H9 (cell line): ENCODE results near the gene TRIM17. TPM values are rescaled to one million over a fixed set of nuclear protein-coding genes. Genes with fewer than 3 reads are reported as not detected.

Experiments
- DNase-seq: peaks from one replicate; pipeline ENCODE4 v3.0.0-alpha.2; 2017
- H2AFZ ChIP-seq: one replicate; pipeline ENCODE4 v1.6.1; 2013; ENCODE audit warnings: mild to moderate bottlenecking, low read length, control low read depth, moderate library complexity
- H2AK5ac ChIP-seq: 2 replicates; pipeline ENCODE4 v1.6.1; 2013; ENCODE audit warnings: low read length, control low read depth, mixed read lengths; ENCODE audit not compliant: insufficient read length
- H2BK120ac ChIP-seq: one replicate; pipeline ENCODE4 v1.6.1; 2013; ENCODE audit warnings: low read depth, mild to moderate bottlenecking, low read length, control low read depth, inconsistent platforms; ENCODE audit not compliant: poor library complexity, severe bottlenecking
- H2BK12ac ChIP-seq: 2 replicates; pipeline ENCODE4 v1.6.1; 2013; ENCODE audit warnings: low read length, control low read depth, mixed read lengths, low read depth; ENCODE audit not compliant: insufficient read length
- H2BK15ac ChIP-seq: 2 replicates; pipeline ENCODE4 v1.6.1; 2013; ENCODE audit warnings: low read depth, low read length, control low read depth
- H2BK20ac ChIP-seq: one replicate; pipeline ENCODE4 v1.6.1; 2013; ENCODE audit warnings: low read depth, mild to moderate bottlenecking, low read length, control low read depth, inconsistent platforms; ENCODE audit not compliant: poor library complexity, severe bottlenecking
- H2BK5ac ChIP-seq: 2 replicates; pipeline ENCODE4 v1.6.1; 2013; ENCODE audit warnings: low read length, control low read depth, mixed read lengths; ENCODE audit not compliant: insufficient read length
- H3K14ac ChIP-seq: 2 replicates; pipeline ENCODE4 v1.6.1; 2013; ENCODE audit warnings: low read length, control low read depth; ENCODE audit not compliant: insufficient read depth
- H3K18ac ChIP-seq: 2 replicates; pipeline ENCODE4 v1.6.1; 2013; ENCODE audit warnings: low read depth, mild to moderate bottlenecking, mixed read lengths, low read length, control low read depth; ENCODE audit not compliant: insufficient read length
- H3K23ac ChIP-seq: 2 replicates; pipeline ENCODE4 v1.6.1; 2013; ENCODE audit warnings: low read length, control low read depth, mixed read lengths, low read depth; ENCODE audit not compliant: insufficient read length
- H3K23me2 ChIP-seq: 2 replicates; pipeline ENCODE4 v1.6.1; 2013; ENCODE audit warnings: low read depth, mild to moderate bottlenecking, mixed read lengths, low read length, control low read depth; ENCODE audit not compliant: insufficient read length, poor library complexity, severe bottlenecking
- H3K27ac ChIP-seq: 2 replicates; pipeline ENCODE4 v1.5.1; 2013; ENCODE audit warnings: low read length, control low read depth, mixed read lengths, low read depth; ENCODE audit not compliant: insufficient read length
- H3K27me3 ChIP-seq: 2 replicates; pipeline ENCODE4 v1.6.1; 2013; ENCODE audit warnings: low read length, control low read depth, inconsistent platforms; ENCODE audit not compliant: insufficient read depth
- H3K4ac ChIP-seq: 2 replicates; pipeline ENCODE4 v1.6.1; 2013; ENCODE audit warnings: low read depth, mild to moderate bottlenecking, control low read depth, inconsistent platforms, low read length, moderate library complexity
- H3K4me1 ChIP-seq: 2 replicates; pipeline ENCODE4 v1.6.1; 2013; ENCODE audit warnings: low read length, control low read depth, inconsistent platforms; ENCODE audit not compliant: insufficient read depth
- H3K4me2 ChIP-seq: 2 replicates; pipeline ENCODE4 v1.6.1; 2013; ENCODE audit warnings: low read length, control low read depth, mixed read lengths; ENCODE audit not compliant: insufficient read length, insufficient read depth
- H3K56ac ChIP-seq: 2 replicates; pipeline ENCODE4 v1.6.1; 2013; ENCODE audit warnings: low read depth, mild to moderate bottlenecking, mixed read lengths, low read length, control low read depth; ENCODE audit not compliant: insufficient read length
- H3K79me1 ChIP-seq: 2 replicates; pipeline ENCODE4 v1.6.1; 2013; ENCODE audit warnings: low read depth, mild to moderate bottlenecking, moderate library complexity, low read length, control low read depth, inconsistent platforms; ENCODE audit not compliant: insufficient read depth, poor library complexity, severe bottlenecking
- H3K79me2 ChIP-seq: 2 replicates; pipeline ENCODE4 v1.6.1; 2013; ENCODE audit warnings: low read length, control low read depth, inconsistent platforms; ENCODE audit not compliant: insufficient read depth
- H3K9ac ChIP-seq: 2 replicates; pipeline ENCODE4 v1.6.1; 2013; ENCODE audit warnings: low read length, control low read depth, mixed read lengths; ENCODE audit not compliant: insufficient read length; ENCODE audit errors: extremely low read depth
- H3K9me3 ChIP-seq: one replicate; pipeline ENCODE4 v1.6.1; 2013; ENCODE audit warnings: low read depth, low read length, inconsistent platforms; ENCODE audit not compliant: control insufficient read depth
- H3T11ph ChIP-seq: one replicate; pipeline ENCODE4 v1.6.1; 2013; ENCODE audit warnings: mild to moderate bottlenecking, low read length, control low read depth, inconsistent platforms
- H4K20me1 ChIP-seq: one replicate; pipeline ENCODE4 v1.6.1; 2013; ENCODE audit not compliant: control insufficient read depth, insufficient read length, insufficient read depth
- H4K5ac ChIP-seq: 2 replicates; pipeline ENCODE4 v1.6.1; 2013; ENCODE audit warnings: low read depth, mild to moderate bottlenecking, mixed read lengths, low read length, control low read depth; ENCODE audit not compliant: insufficient read length
- H4K8ac ChIP-seq: replicated peaks from 2 replicates; pipeline ENCODE4 v1.6.1; 2013; ENCODE audit warnings: low read length, control low read depth, mixed read lengths, low read depth; ENCODE audit not compliant: insufficient read length
- H4K91ac ChIP-seq: 2 replicates; pipeline ENCODE4 v1.6.1; 2013; ENCODE audit warnings: low read depth, mild to moderate bottlenecking, moderate library complexity, mixed read lengths, low read length, control low read depth; ENCODE audit not compliant: insufficient read length
- H3K27ac Mint-ChIP-seq, 3 experiments: 2 replicates in 2 of 3; 3 replicates in 1 of 3; pipeline ENCODE4 v1.8.0; 2020 to 2021; ENCODE audit warnings: mixed read lengths in 3 of 3, mild to moderate bottlenecking in 1 of 3, moderate library complexity in 1 of 3
- H3K27me3 Mint-ChIP-seq: 2 replicates; pipeline ENCODE4 v1.8.0; 2021; ENCODE audit warnings: low read depth, mild to moderate bottlenecking, moderate library complexity, mixed read lengths
- H3K36me3 Mint-ChIP-seq, 3 experiments: 2 replicates in 2 of 3; 3 replicates in 1 of 3; pipeline ENCODE4 v1.8.0; 2020 to 2021; ENCODE audit warnings: low read depth in 3 of 3, mixed read lengths in 3 of 3; ENCODE audit not compliant: insufficient read depth in 1 of 3
- H3K4me1 Mint-ChIP-seq, 2 experiments: 2 replicates each; pipeline ENCODE4 v1.8.0; 2020; ENCODE audit warnings: mixed read lengths in 2 of 2
- H3K4me3 Mint-ChIP-seq, 2 experiments: 2 replicates in 1 of 2; 3 replicates in 1 of 2; pipeline ENCODE4 v1.8.0; 2020 to 2021; ENCODE audit warnings: mild to moderate bottlenecking in 2 of 2, mixed read lengths in 2 of 2, moderate library complexity in 1 of 2
- H3K9me3 Mint-ChIP-seq, 2 experiments: 2 replicates in 1 of 2; 3 replicates in 1 of 2; pipeline ENCODE4 v1.8.0; 2020; ENCODE audit warnings: mild to moderate bottlenecking in 2 of 2, mixed read lengths in 2 of 2, moderate library complexity in 1 of 2
- CTCF ChIP-seq: fragments of 200-600 bp; sonication (generic); conservative IDR thresholded peaks from 3 replicates; pipeline ENCODE4 v1.8.0; 2021; ENCODE audit warnings: antibody characterized with exemption, mild to moderate bottlenecking
- WGBS: extraction: QIAGEN DNeasy Blood & Tissue Kit; methylation state at CpG from one replicate; pipeline ENCODE4 v1.1.7; 2013; ENCODE audit warnings: missing lambda C conversion rate, low lambda C conversion rate, mixed read lengths; ENCODE audit not compliant: insufficient read length; ENCODE audit errors: extremely low coverage; 5-methylcytosine and 5-hydroxymethylcytosine counted together
- total RNA-seq: library from RNA; stranded (reverse); gene quantifications from 2 replicates; pipeline ENCODE4 v1.2.1, GENCODE V29; 2021

The TRIM17 gene
- total RNA-seq, 1 experiment from 2014 or later, result 2.8 TPM

GRCh38 chr1:228417483-228418203 lies 982 bp upstream of the TRIM17 start:
- Histone ChIP-seq H3K14ac (no peak overlapping the region), H2BK15ac (no peak overlapping the region), H3K79me2 (no peaks in the 10 kb centered on the region), H3K4me2 (no peak overlapping the region), H4K5ac (no peak overlapping the region), H3K79me1 (no peaks in the 10 kb centered on the region), H3K4me1 (no peaks in the 10 kb centered on the region), H4K91ac (no peak overlapping the region), H4K20me1 (peaks cover 2% of the 10 kb centered on the region), H3K27ac (no peak overlapping the region), H3K27me3 (peaks cover 31% of the 10 kb centered on the region; the same call in 1 of the 2 replicates), H3K9ac (no peak overlapping the region), H4K8ac (no peak overlapping the region), H2BK12ac (no peak overlapping the region), H3K23me2 (no peaks in the 10 kb centered on the region), H2AFZ (no peak overlapping the region), H3K23ac (no peak overlapping the region), H2BK5ac (no peak overlapping the region), H2AK5ac (no peak overlapping the region), H2BK20ac (no peak overlapping the region), H3K56ac (no peak overlapping the region), H3K18ac (no peak overlapping the region), H3K4ac (no peak overlapping the region), H2BK120ac (no peak overlapping the region), H3T11ph (no peak overlapping the region), H3K9me3 (no peaks in the 10 kb centered on the region)
- Mint-ChIP-seq H3K27me3 (peaks cover 91% of the 10 kb centered on the region), H3K4me3 (0 out of 5 replicates have a peak overlapping the region, but pooled peaks of 1 of the 2 experiments have one; percentile 40), H3K4me1 (peaks cover 16 to 17% of the 10 kb centered on the region in 2 experiments), H3K36me3 (peaks cover 0 to 3% (median 0%) of the 10 kb centered on the region in 3 experiments; a peak in 3 of 7 replicates), H3K9me3 (0 out of 5 replicates have a peak, but pooled peaks cover 0 to 3% of the 10 kb centered on the region in 2 experiments), H3K27ac (no peak overlapping the region)
- no CpG with 5 or more reads among the region's 7 CpGs for WGBS
- DNase-seq, result no peak
- no peak for TF ChIP-seq CTCF
